ENCODE results near the gene TXNDC12.

- TF ChIP-seq POLR2A (IDR thresholded peaks at IDR 0.05; ENCODE audit: low read depth) (no peak), CTCF (IDR thresholded peaks at IDR 0.05) (no peak)
Measured at GRCh38 chr1:52041551-52042185, 13.3 kb downstream of the TXNDC12 start.
